GM12801 (cell line): Measurements from ENCODE around the gene AOAH.

Experiments used
- TF ChIP-seq, protein P1 (sequence below): IDR thresholded peaks from one replicate; pipeline ENCODE4 v1.5.1; 2011; ENCODE audit warnings: control low read depth; ENCODE audit not compliant: insufficient read length; ENCODE audit errors: extremely low read depth

The AOAH gene

DNA sequence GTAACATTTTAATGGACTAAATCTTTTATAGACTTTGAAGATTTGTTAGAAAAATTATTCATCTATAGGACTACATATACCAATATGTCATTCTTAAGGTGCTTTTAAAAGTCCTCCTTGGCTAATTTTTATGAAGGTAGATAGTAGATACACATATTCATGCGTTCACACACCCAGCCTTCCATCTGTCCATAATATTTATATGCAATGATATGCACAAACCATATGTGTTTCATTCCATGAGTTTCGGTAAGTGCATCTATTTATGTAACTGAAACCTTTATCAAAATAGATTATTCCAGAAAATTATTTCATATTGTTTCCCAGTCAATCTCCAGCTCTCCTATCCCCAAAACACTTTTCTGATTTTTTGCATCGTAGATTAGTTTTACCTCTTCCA, 233.0 kb downstream of the AOAH start:
- TF ChIP-seq, protein P1, sequence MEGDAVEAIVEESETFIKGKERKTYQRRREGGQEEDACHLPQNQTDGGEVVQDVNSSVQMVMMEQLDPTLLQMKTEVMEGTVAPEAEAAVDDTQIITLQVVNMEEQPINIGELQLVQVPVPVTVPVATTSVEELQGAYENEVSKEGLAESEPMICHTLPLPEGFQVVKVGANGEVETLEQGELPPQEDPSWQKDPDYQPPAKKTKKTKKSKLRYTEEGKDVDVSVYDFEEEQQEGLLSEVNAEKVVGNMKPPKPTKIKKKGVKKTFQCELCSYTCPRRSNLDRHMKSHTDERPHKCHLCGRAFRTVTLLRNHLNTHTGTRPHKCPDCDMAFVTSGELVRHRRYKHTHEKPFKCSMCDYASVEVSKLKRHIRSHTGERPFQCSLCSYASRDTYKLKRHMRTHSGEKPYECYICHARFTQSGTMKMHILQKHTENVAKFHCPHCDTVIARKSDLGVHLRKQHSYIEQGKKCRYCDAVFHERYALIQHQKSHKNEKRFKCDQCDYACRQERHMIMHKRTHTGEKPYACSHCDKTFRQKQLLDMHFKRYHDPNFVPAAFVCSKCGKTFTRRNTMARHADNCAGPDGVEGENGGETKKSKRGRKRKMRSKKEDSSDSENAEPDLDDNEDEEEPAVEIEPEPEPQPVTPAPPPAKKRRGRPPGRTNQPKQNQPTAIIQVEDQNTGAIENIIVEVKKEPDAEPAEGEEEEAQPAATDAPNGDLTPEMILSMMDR = no peak

DNA sequence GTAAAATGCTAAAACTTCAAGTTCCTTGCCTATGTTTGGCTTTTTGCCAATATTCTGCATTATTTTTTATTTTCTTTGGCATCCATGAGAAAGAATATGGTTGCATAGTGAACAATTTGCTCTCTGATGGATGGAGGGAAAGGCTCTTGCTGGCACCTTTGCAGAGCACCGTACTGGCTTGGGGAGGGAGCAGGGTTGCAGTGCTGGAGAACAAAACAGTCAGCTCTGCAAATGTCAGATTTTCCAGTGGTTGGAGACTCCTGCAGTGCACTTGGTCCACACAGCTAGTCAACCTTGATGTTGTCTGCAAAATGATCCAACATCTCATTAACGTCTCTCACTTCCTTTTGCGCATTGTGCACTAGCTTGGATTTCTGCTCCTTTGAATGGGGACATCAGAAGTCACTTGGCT, 233.9 kb downstream of the AOAH start:
- TF ChIP-seq, protein P1 = no peak

DNA sequence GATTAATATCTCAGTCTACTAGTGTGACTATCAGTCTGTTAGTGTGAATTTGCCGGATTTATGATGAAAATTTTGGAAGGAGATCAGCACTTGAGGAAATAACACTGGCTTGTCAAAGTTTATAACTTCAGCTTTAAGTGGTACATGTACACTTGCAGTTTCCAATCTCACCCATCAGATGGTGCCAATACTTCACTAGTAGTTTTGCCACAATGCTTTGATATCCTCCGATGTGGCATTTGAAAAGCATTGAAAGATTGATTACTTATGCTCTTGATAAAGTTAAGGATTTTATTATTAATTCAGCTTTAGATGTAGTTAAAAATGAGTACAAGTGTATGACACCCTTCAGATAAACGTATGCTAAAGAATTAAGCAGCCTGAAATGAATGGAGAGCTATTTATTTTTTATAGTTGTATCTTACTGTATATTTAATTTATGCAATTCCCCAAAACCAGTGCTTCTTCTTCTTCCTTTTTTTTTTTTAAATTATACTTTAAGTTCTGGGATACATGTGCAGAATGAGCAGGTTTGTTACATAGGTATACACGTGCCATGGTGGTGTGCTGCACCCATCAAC, 236.4 kb downstream of the AOAH start:
- TF ChIP-seq, protein P1 = no peak

DNA sequence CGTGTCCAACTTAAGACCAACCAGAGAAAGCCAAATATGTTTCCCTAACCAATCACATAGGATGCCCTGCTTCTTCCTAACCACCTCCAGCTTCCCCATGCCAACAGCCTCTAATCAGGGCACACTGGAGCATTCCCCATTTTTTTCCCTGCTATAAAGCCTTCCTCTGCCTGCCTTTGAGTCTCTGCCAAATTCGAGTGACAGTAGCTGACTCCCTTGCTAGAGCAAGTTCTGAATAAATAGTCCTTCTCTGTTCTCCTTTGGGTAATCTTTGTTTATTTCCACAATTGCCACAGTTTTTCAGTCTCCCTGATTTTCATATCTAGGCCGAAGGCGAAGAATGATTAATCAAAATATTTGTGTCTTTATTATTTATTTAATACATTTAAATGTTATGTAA, 238.0 kb downstream of the AOAH start:
- TF ChIP-seq, protein P1 = no peak

DNA sequence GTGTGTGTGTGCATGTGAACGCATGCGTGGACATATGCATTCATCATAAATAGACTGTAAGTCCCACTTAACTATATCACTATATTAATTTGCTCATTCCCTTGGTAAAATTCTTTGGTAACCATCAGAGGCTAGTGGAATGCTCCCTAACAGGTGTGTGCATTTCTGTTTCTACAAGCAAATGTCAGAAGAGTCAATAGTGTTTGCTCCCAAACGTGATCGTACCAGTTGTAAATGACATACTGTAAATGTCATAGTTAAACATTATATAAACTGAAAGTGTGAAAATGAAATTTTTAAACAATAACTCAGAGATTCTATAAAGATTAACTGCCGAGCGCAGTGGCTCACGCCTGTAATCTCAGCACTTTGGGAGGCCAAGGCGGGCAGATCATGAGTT, 240.0 kb downstream of the AOAH start:
- TF ChIP-seq, protein P1 = no peak

DNA sequence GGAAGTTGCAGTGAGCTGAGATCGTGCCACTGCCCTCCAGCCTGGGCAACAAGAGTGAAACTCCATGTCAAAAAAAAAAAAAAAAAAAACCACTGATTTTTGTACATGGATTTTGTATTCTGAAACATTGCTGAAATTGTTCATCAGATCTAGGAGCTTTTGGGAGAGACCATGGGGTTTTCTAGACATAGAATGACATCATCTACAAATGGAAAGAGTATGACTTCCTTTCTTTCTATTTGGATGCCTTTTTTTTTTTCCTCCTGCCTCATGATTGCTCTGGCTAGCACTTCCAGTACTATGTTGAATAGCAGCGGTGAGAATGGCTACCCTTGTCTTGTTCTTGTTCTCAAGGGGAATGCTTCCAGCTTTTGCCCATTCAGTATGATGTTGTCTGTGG, 245.5 kb downstream of the AOAH start:
- TF ChIP-seq, protein P1 = no peak

DNA sequence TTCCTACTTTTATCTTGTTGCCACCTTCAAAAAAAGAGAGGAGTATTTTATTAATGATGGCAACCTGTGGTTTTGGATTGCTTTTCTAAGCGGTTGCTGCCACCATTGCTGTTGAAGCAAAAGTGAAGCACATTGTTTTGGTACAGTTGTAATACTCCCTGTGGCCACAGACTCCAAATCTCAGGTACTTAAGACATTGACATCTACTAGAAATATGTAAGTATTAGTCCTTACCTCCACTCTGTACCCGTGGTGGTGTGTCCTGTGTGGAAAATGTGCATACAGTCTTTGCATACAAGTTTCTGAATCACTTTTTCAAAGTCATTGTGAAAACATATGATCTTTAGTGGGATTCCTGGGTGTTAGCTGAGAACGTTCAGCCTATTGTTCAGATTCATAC, 248.9 kb downstream of the AOAH start:
- TF ChIP-seq, protein P1 = no peak

DNA sequence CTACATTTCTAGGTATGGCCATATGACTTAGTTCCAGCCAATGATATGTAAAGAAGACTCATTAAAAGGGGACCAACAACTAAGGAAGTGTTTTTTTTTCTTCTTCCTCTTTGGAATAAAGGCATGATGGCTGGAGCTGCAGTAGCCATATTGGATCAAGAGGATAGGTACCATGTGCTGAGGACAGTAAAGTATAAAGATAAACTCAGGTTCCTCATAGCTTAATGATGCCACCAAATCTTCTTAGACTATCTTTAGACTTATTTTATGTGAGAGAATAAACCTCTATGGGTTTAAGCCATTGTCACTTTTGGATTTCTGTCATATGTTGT, 249.3 kb downstream of the AOAH start:
- TF ChIP-seq, protein P1 = no peak
